PC-3 (cell line): ENCODE results near the gene AP3B1. TPM values are rescaled to one million over a fixed set of nuclear protein-coding genes. Genes with fewer than 3 reads are reported as not detected.

Experiments used
- ATAC-seq: fragments of 200-7000 bp; cut with Tn5 transposase; 2 replicates; pipeline ENCODE4 v1.9.1; 2020; ENCODE audit warnings: mild to moderate bottlenecking, moderate library complexity
- BruUV-seq: library from RNA; stranded (reverse); fragments of 400-500 nt; replicated peaks from 2 replicates; lab custom pipeline; 2021; lab: Mats Ljungman, UMichigan
- CTCF ChIA-PET: fragments of 300-600 bp; sonication (Branson Sonifier 250); formaldehyde crosslinking; loops from one replicate; lab custom pipeline; 2022; ENCODE audit warnings: antibody characterized with exemption; lab: Charles Lee
- POLR2A ChIA-PET: fragments of 300-600 bp; sonication (Branson Sonifier 250); formaldehyde crosslinking; loops from one replicate; lab custom pipeline; 2022; ENCODE audit warnings: antibody characterized with exemption; ENCODE audit not compliant: unreplicated experiment; lab: Charles Lee
- DNase-seq: peaks from one replicate; pipeline ENCODE4 v3.0.0-alpha.2; 2015
- H2AFZ ChIP-seq: fragments of 300-600 bp; sonication (generic); 2 replicates; pipeline ENCODE4 v1.6.0; 2016; ENCODE audit warnings: antibody characterized with exemption, low read length
- H3F3A ChIP-seq: fragments of 300-600 bp; sonication (generic); one replicate; pipeline ENCODE4 v1.6.0; 2017; ENCODE audit warnings: antibody characterized with exemption, low read length, control low read depth, mild to moderate bottlenecking; ENCODE audit not compliant: unreplicated experiment
- H3K27ac ChIP-seq: fragments of 300-600 bp; sonication (generic); 2 replicates; pipeline ENCODE4 v1.5.1; 2016; ENCODE audit warnings: mild to moderate bottlenecking, low read length
- H3K27me3 ChIP-seq: fragments of 300-600 bp; sonication (generic); 2 replicates; pipeline ENCODE4 v1.6.1; 2016; ENCODE audit warnings: low read length, mixed read lengths
- H3K36me3 ChIP-seq: fragments of 300-600 bp; sonication (generic); 2 replicates; pipeline ENCODE4 v1.6.1; 2016; ENCODE audit warnings: low read depth, mixed run types, low read length, mixed read lengths
- H3K4me1 ChIP-seq: fragments of 300-600 bp; sonication (generic); 2 replicates; pipeline ENCODE4 v1.5.1; 2016; ENCODE audit warnings: low read length; ENCODE audit not compliant: insufficient read depth
- H3K4me2 ChIP-seq: fragments of 300-600 bp; sonication (generic); 2 replicates; pipeline ENCODE4 v1.6.0; 2016; ENCODE audit warnings: low read length
- H3K4me3 ChIP-seq: fragments of 300-600 bp; sonication (generic); 2 replicates; pipeline ENCODE4 v1.5.1; 2016; ENCODE audit warnings: mild to moderate bottlenecking, low read length, mixed read lengths
- H3K79me2 ChIP-seq: fragments of 300-600 bp; sonication (generic); 2 replicates; pipeline ENCODE4 v1.6.1; 2017; ENCODE audit warnings: low read length, mixed read lengths
- H3K9ac ChIP-seq: fragments of 300-600 bp; sonication (generic); 2 replicates; pipeline ENCODE4 v1.6.0; 2016; ENCODE audit warnings: mild to moderate bottlenecking, low read length
- H3K9me2 ChIP-seq: fragments of 300-600 bp; sonication (generic); replicated peaks from 2 replicates; pipeline ENCODE4 v1.6.1; 2016; ENCODE audit warnings: mixed run types, low read length, mixed read lengths
- H3K9me3 ChIP-seq: fragments of 300-600 bp; sonication (generic); 2 replicates; pipeline ENCODE4 v1.6.1; 2016; ENCODE audit warnings: low read length, mixed read lengths
- H4K20me1 ChIP-seq: fragments of 300-600 bp; sonication (generic); 2 replicates; pipeline ENCODE4 v1.6.1; 2016; ENCODE audit warnings: low read length, mixed read lengths
- EZH2 ChIP-seq: fragments of 300-600 bp; sonication (generic); IDR thresholded peaks from one replicate; pipeline ENCODE4 v1.6.1; 2017; ENCODE audit warnings: antibody characterized with exemption, mild to moderate bottlenecking, low read length; ENCODE audit not compliant: unreplicated experiment
- EZH2phosphoT487 ChIP-seq: fragments of 300-600 bp; sonication (generic); IDR thresholded peaks from 2 replicates; pipeline ENCODE4 v1.6.1; 2018; ENCODE audit warnings: mild to moderate bottlenecking, antibody characterized with exemption, low read length, borderline replicate concordance
- intact Hi-C: fragments of 100-400 bp; cut with micrococcal nuclease; formaldehyde crosslinking; loops from 2 replicates; pipeline ENCODE4 v1.9.0; 2023
- total RNA-seq: library from RNA; depleted of rRNA; stranded (reverse); fragments of >200 nt; gene quantifications from 2 replicates; pipeline ENCODE4 v1.2.3, GENCODE V29; 2014
- TF ChIP-seq, protein P1 (sequence below): fragments of 300-600 bp; sonication (generic); conservative IDR thresholded peaks from 2 replicates; pipeline ENCODE4 v1.5.1; 2017; ENCODE audit warnings: antibody characterized with exemption, low read depth, mild to moderate bottlenecking, low read length

Gene AP3B1
- total RNA-seq, 1 experiment from 2014 or later: 25.7 TPM

DNA sequence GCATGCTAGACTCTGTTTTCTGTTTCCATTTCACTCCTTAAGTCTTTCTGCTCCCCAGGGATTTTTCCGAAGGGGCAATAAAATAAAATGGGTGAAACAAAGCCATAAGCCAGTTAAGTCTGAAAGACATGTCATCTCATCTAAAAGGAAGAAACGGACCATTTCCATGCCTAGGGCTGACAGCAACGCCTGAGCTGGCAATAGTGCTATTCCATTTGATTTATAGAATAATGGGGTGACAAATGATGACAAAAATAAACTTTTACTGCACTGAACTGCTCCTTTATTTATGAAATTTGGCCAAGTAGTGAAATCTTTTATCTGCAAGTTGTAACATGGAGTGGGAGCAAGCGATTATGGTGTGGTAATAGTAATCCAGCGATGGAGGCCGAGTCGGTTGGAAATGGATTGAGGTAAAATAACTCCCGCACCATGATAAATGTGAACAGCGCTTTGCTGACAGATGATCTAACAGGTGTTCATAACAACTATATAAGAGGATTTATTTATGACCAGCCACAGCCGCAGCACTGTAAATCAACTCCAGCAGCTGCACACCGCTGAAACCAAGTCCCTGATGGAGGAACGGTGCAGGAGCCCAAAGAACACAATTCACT is 298.6 kb downstream of the AP3B1 start:
- H3K9ac ChIP-seq: no peak overlapping the region
- intact Hi-C loops: no loop called here
- H3K9me3 ChIP-seq: no peaks in the 10 kb centered on the region
- no TSS peak for BruUV-seq
- no peaks in the 10 kb centered on the region for H3K27me3 ChIP-seq
- ChIA-PET POLR2A (no interaction called here), CTCF (no interaction called here)
- ATAC-seq: no peak
- H2AFZ ChIP-seq: no peak overlapping the region
- H3K4me1 ChIP-seq: no peaks in the 10 kb centered on the region
- no peaks in the 10 kb centered on the region for H3F3A ChIP-seq
- no peaks in the 10 kb centered on the region for H3K9me2 ChIP-seq
- no peak overlapping the region for H3K4me3 ChIP-seq
- no peaks in the 10 kb centered on the region for H3K79me2 ChIP-seq
- H3K27ac ChIP-seq: no peak overlapping the region
- no peaks in the 10 kb centered on the region for H4K20me1 ChIP-seq
- no peak overlapping the region for H3K4me2 ChIP-seq
- H3K36me3 ChIP-seq: no peaks in the 10 kb centered on the region
- no peak for DNase-seq
- TF ChIP-seq EZH2 (no peak), EZH2phosphoT487 (no peak)
- TF ChIP-seq, protein P1, sequence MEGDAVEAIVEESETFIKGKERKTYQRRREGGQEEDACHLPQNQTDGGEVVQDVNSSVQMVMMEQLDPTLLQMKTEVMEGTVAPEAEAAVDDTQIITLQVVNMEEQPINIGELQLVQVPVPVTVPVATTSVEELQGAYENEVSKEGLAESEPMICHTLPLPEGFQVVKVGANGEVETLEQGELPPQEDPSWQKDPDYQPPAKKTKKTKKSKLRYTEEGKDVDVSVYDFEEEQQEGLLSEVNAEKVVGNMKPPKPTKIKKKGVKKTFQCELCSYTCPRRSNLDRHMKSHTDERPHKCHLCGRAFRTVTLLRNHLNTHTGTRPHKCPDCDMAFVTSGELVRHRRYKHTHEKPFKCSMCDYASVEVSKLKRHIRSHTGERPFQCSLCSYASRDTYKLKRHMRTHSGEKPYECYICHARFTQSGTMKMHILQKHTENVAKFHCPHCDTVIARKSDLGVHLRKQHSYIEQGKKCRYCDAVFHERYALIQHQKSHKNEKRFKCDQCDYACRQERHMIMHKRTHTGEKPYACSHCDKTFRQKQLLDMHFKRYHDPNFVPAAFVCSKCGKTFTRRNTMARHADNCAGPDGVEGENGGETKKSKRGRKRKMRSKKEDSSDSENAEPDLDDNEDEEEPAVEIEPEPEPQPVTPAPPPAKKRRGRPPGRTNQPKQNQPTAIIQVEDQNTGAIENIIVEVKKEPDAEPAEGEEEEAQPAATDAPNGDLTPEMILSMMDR: no peak

DNA sequence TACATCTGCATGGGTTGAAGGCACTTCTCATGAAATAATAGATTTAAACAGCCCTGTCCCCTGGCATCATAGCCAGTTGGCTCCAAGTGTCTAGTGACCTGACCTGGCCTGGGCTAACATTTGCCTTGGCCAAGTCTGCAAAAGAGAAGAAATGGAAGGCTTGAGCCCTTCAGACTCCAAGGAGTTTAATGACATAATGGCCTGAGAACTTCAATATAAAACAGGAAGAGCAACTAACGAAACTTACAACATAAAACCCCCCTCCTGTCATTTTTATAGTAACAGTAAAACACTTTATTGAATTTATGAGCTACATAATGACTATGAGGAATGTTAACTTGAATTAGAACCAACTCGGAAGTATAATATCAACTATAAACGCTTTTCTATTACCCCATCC is 299.6 kb downstream of the AP3B1 start:
- Histone ChIP-seq H3K9me3 (no peaks in the 10 kb centered on the region), H3K79me2 (no peaks in the 10 kb centered on the region), H3F3A (no peaks in the 10 kb centered on the region), H4K20me1 (no peaks in the 10 kb centered on the region), H2AFZ (no peak overlapping the region), H3K9me2 (no peaks in the 10 kb centered on the region), H3K27me3 (no peaks in the 10 kb centered on the region), H3K4me3 (no peak overlapping the region), H3K36me3 (no peaks in the 10 kb centered on the region), H3K4me2 (no peak overlapping the region), H3K9ac (no peak overlapping the region), H3K4me1 (no peaks in the 10 kb centered on the region), H3K27ac (no peak overlapping the region)
- POLR2A ChIA-PET: no interaction called here
- CTCF ChIA-PET: no interaction called here
- no peak for TF ChIP-seq EZH2
- TF ChIP-seq EZH2phosphoT487: no peak
- TF ChIP-seq, protein P1: no peak
- DNase-seq (no peak), ATAC-seq (no peak)
- no TSS peak for BruUV-seq
- intact Hi-C loops: no loop called here

DNA sequence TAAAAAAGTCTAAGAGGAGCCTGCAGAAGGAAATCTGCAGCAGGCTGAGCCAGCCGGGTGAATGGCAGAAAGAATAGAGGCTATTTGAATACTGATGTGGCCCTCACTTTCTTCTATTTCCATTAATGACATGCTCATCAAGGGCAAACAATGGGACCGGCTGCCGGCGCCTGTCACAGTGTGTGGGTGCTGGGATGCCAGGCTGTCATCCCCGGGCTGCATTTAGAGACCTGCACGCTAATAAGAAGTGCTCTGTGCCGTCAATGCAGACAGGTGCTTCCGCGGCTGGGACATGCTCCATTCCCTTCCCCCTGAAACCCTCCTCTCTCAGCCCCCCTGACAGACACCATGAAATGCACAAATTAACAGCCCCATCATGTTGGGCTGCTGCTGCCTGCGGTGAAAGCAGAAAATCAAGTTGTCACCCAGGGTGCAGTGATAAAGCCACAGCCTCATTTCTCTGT is 300.6 kb downstream of the AP3B1 start:
- no peaks in the 10 kb centered on the region for H3K36me3 ChIP-seq
- POLR2A ChIA-PET: no interaction called here
- no peak overlapping the region for H3K27ac ChIP-seq
- H3K9me2 ChIP-seq: no peaks in the 10 kb centered on the region
- no peaks in the 10 kb centered on the region for H3K4me1 ChIP-seq
- H2AFZ ChIP-seq: no peak overlapping the region
- no peaks in the 10 kb centered on the region for H3K79me2 ChIP-seq
- H3K9ac ChIP-seq: no peak overlapping the region
- no peak overlapping the region for H3K4me3 ChIP-seq
- H4K20me1 ChIP-seq: no peaks in the 10 kb centered on the region
- no peaks in the 10 kb centered on the region for H3F3A ChIP-seq
- H3K9me3 ChIP-seq: no peaks in the 10 kb centered on the region
- no TSS peak for BruUV-seq
- no peak for ATAC-seq
- CTCF ChIA-PET: no interaction called here
- TF ChIP-seq, protein P1: no peak
- no peak for TF ChIP-seq EZH2phosphoT487
- no peak for TF ChIP-seq EZH2
- intact Hi-C loops: no loop called here
- no peaks in the 10 kb centered on the region for H3K27me3 ChIP-seq
- no peak overlapping the region for H3K4me2 ChIP-seq
- DNase-seq: no peak
